ENCODE data around the gene RNF222.
"Not testable (repeated sequence)": the region's sequence is repeated elsewhere in the genome, so short reads cannot be mapped to it uniquely, and the experiment has no call there.

The RNF222 gene

GRCh38 chr17:8410883-8411238 lies 13.2 kb upstream of the RNF222 start:
- DNase-seq (ENCODE audit: low spot score), result no peak

DNA sequence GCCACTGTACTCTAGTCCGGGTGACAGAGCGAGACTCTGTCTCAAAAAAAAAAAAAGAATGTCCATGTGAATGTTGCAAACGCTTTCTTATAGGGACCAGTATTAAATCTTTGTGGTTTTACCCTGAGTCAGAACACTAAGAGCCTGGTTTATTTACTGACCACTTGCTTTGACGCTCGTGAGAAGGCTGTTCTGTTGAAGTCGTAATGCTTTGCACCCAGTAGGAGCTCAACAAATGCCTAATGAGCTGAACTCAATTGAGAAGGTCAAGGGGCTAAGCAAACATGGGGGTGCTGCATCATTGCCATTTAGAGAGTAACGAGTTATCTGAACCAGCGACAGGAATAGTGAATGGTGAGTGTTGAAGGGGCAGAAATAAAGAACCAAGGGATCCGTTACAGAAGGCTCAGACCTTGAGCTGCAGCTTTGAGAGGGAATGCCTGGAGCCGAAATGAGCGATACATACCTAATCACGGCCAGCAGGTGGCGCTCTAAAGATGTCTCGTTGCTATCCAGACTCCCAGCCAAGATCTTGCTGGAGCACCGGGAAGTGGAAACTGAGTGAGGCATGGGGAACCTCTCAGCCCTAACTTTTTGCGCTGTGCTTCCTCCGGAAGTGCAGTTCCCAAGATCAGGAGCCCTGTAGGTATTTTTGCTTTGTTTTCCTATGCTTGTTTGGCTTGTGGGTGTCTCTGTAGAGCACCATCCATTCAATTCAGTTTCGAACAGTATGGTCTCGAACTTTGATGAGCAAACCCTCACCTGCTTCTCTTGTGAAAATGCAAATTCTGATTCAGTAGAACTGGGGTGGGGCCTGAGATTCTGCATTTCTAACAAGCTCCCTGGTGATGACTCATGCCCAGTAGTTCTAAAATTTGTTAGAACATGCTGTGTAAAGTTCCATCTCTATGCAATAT lies 12.6 kb upstream of the RNF222 start:
- peak; percentile 74 for DNase-seq (ENCODE audit: low spot score)

DNA sequence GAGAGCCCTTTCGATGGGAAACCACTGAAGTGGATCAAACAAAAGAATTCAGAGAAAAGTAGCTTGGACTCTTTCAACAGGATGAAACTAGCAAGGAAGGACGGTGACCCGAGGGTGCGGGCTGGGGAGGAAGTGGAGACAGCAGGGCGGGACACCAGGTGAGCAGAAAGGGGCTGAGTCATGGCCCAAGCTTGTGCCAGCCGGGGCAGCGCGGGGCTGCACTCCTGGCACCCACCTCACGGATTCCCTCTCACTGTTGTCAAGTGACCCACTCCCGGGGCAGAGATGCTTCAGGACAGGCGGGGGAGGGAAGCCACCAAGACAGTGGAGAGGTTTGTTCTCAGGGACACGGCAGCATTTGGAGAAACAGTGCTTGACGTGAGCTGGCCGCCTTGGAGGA lies 10.7 kb upstream of the RNF222 start:
- DNase-seq (ENCODE audit: low spot score), result no peak

- no peak for DNase-seq (ENCODE audit: low spot score)
Measured at GRCh38 chr17:8406174-8406573, 8.5 kb upstream of the RNF222 start.

GRCh38 chr17:8405499-8406016 lies 7.9 kb upstream of the RNF222 start:
- no peak for DNase-seq (ENCODE audit: low spot score)

DNA sequence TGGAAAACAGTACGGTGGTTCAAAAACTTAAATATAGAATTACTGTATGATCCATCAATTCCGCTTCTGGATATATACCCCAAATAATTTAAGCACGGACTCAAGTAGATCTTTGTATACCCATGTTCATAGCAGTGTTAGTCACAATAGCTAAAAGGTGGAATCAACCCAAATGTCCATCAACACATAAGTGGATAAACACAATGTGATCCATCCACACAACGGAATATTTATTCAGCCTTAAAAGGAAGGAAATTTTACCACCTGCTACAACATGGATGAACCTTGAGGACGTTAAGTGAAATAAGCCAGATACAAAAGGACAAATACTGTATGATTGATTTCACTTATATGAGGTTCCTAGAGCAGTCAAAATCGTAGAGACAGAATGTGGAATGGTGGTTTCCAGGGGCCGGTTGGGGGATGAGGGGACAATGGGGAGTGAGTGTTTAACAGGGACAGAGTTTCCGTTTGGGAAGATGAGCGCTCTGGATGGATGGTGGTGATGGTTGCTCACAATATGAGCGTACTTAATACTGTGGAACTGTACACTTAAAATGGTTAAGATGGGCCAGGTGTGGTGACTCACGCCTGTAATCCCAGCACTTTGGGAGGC lies 5.4 kb upstream of the RNF222 start:
- no peak for DNase-seq (ENCODE audit: low spot score)

DNA sequence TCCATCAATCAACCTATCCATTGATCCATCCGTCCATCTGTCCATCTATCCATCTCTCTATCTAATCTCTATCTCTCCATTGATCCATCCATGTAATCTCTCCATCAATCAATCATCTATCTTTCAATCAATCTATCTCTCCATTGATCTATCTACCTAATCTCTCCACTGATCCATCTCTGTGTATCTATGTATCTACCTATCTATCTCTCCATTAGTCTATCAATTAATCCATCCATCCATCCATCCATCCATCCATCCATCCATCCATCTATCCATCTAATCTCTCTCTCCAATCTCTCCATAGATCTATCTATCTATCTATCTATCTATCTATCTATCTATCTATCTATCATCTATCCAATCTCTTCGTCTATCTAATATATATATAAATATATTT lies 3.5 kb upstream of the RNF222 start:
- no peak for DNase-seq (ENCODE audit: low spot score)

GRCh38 chr17:8398980-8399379 lies 1.4 kb upstream of the RNF222 start:
- DNase-seq (ENCODE audit: low spot score), result no peak

- not testable (repeated sequence) for DNase-seq (ENCODE audit: low spot score)
Measured at GRCh38 chr17:8394497-8394896, 3.1 kb downstream of the RNF222 start.

GRCh38 chr17:8393470-8394231 lies 4.0 kb downstream of the RNF222 start:
- DNase-seq (ENCODE audit: low spot score), result peak; percentile 49

- no peak for DNase-seq (ENCODE audit: low spot score)
Measured at GRCh38 chr17:8392674-8393469, 4.8 kb downstream of the RNF222 start.

GRCh38 chr17:8392274-8392673 lies 5.4 kb downstream of the RNF222 start:
- no peak for DNase-seq (ENCODE audit: low spot score)

DNA sequence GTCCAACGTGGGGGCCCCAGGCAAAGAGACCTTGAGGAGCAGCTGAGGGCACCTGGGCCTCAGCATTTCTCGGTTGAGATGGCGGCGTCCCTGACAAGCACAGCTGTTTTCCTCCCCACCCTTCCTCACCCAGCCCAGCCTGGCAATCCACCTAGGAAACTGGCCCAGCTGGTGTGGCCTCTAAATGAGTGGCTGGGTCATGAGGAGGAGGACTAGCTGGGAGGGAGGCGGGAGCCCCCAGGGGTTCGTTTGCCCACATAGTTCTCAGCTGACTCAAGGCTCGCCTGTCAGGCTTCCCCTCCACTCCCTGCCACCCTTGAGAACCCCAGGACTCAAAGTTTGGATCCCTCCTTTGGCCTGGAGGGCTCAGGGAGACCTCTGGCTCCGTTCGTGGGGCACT lies 5.9 kb downstream of the RNF222 start:
- no peak for DNase-seq (ENCODE audit: low spot score)

DNA sequence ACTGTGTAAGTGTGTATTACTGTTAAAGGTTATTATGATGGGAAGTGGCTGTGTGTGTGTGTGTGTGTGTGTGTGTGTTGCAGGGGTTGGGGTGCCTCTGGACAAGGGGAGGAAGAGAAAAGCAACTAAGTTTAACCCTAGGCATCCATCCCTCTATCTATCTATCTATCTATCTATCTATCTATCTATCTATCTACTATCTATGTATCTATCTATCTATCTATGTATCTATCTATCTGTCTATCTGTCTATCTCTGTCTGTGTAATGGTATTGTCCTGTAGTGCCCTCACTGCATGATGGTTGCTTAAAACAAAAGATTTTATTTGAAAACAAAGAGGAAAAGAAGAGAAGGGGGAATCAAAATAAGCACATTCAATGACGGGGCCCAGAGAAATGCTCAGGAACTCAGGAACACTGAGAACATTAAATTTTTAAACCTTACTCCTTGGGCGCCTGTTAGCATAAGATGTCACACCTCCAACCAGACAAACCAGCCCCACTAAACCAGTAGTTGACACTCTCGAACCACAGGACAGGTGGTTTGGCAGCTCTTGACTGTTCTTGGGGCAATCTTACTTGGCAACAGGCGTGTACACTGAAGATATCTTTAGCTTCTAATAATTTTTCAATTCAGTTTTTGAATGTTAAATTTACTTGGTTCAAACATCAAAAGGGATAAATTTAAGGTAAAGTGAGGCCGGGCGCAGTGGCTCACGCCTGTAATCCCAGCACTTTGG lies 9.5 kb downstream of the RNF222 start:
- DNase-seq (ENCODE audit: low spot score), result peak; percentile 43

- DNase-seq (ENCODE audit: low spot score), result no peak
Measured at GRCh38 chr17:8386841-8387240, 10.8 kb downstream of the RNF222 start.

GRCh38 chr17:8384801-8385378 lies 12.7 kb downstream of the RNF222 start:
- DNase-seq (ENCODE audit: low spot score), result no peak

- peak; percentile 97 for DNase-seq (ENCODE audit: low spot score)
Measured at GRCh38 chr17:8383143-8383822, 14.3 kb downstream of the RNF222 start, which contains the start of gene RPL26. Gene RPL26, minus strand, starts transcription at chr17:8383193. Its CDS starts 883 bp downstream, at chr17:8382310.

GRCh38 chr17:8382880-8383142 lies 14.8 kb downstream of the RNF222 start:
- no peak for DNase-seq (ENCODE audit: low spot score)

GRCh38 chr17:8382052-8382879 lies 15.4 kb downstream of the RNF222 start:
- DNase-seq (ENCODE audit: low spot score), result no peak
